Adipocyte (in vitro differentiated cells): ENCODE data around the gene SSPN.

ENCODE experiments used
- DNase-seq: peaks from one replicate; pipeline ENCODE4 v3.0.0-alpha.2; 2015; ENCODE audit warnings: low read depth
- H3K27me3 ChIP-seq: replicated peaks from 2 replicates; pipeline ENCODE4 v1.7.0; 2013; ENCODE audit warnings: mild to moderate bottlenecking, low read length, moderate library complexity; ENCODE audit not compliant: control insufficient read depth, insufficient read depth
- H3K36me3 ChIP-seq: 2 replicates; pipeline ENCODE4 v1.7.0; 2013; ENCODE audit warnings: low read length, mild to moderate bottlenecking, moderate library complexity; ENCODE audit not compliant: control insufficient read depth, insufficient read depth, severe bottlenecking
- H3K4me1 ChIP-seq: 2 replicates; pipeline ENCODE4 v1.7.0; 2013; ENCODE audit warnings: mild to moderate bottlenecking, low read length, moderate library complexity; ENCODE audit not compliant: control insufficient read depth, insufficient read depth
- H3K4me3 ChIP-seq: 2 replicates; pipeline ENCODE4 v1.7.0; 2013; ENCODE audit warnings: mild to moderate bottlenecking, low read length, moderate library complexity
- H3K9ac ChIP-seq: 2 replicates; pipeline ENCODE4 v1.7.0; 2013; ENCODE audit warnings: mild to moderate bottlenecking, low read length, moderate library complexity
- H3K9me3 ChIP-seq: 2 replicates; pipeline ENCODE4 v1.7.0; 2013; ENCODE audit warnings: mild to moderate bottlenecking, low read length, moderate library complexity; ENCODE audit not compliant: control insufficient read depth

The SSPN gene

GRCh38 chr12:26205941-26206340 is 10.6 kb downstream of the SSPN start:
- no peak overlapping the region for H3K9ac ChIP-seq
- DNase-seq: no peak
- H3K9me3 ChIP-seq: no peaks in the 10 kb centered on the region
- H3K27me3 ChIP-seq: no peaks in the 10 kb centered on the region
- H3K4me1 ChIP-seq: peaks cover 21% of the 10 kb centered on the region
- no peak overlapping the region for H3K4me3 ChIP-seq
- no peaks in the 10 kb centered on the region for H3K36me3 ChIP-seq

- H3K9ac ChIP-seq: no peak overlapping the region
- DNase-seq: no peak
- H3K4me3 ChIP-seq: no peak overlapping the region
- H3K27me3 ChIP-seq: no peaks in the 10 kb centered on the region
- H3K9me3 ChIP-seq: no peaks in the 10 kb centered on the region
- no peaks in the 10 kb centered on the region for H3K36me3 ChIP-seq
- H3K4me1 ChIP-seq: peaks cover 38% of the 10 kb centered on the region
Observed at GRCh38 chr12:26211331-26211730, 16.0 kb downstream of the SSPN start.

GRCh38 chr12:26212396-26212795 is 17.0 kb downstream of the SSPN start:
- peak overlapping the region; percentile 23 for H3K4me3 ChIP-seq
- H3K9ac ChIP-seq: peak overlapping the region; percentile 60
- no peaks in the 10 kb centered on the region for H3K36me3 ChIP-seq
- no peaks in the 10 kb centered on the region for H3K27me3 ChIP-seq
- H3K9me3 ChIP-seq: no peaks in the 10 kb centered on the region
- H3K4me1 ChIP-seq: peaks cover 38% of the 10 kb centered on the region
- peak; percentile 37 for DNase-seq

GRCh38 chr12:26212988-26213387 is 17.6 kb downstream of the SSPN start:
- peak overlapping the region; percentile 23 for H3K4me3 ChIP-seq
- H3K9me3 ChIP-seq: no peaks in the 10 kb centered on the region
- peak overlapping the region; percentile 60 for H3K9ac ChIP-seq
- no peaks in the 10 kb centered on the region for H3K36me3 ChIP-seq
- DNase-seq: peak; percentile 10
- no peaks in the 10 kb centered on the region for H3K27me3 ChIP-seq
- peaks cover 38% of the 10 kb centered on the region for H3K4me1 ChIP-seq

GRCh38 chr12:26214121-26214520 is 18.7 kb downstream of the SSPN start:
- no peaks in the 10 kb centered on the region for H3K27me3 ChIP-seq
- no peaks in the 10 kb centered on the region for H3K9me3 ChIP-seq
- H3K36me3 ChIP-seq: no peaks in the 10 kb centered on the region
- no peak for DNase-seq
- H3K9ac ChIP-seq: no peak overlapping the region
- H3K4me1 ChIP-seq: peaks cover 38% of the 10 kb centered on the region
- H3K4me3 ChIP-seq: no peak overlapping the region

GRCh38 chr12:26219736-26220135 is 24.4 kb downstream of the SSPN start:
- no peak overlapping the region for H3K4me3 ChIP-seq
- no peak overlapping the region for H3K9ac ChIP-seq
- no peak for DNase-seq
- H3K9me3 ChIP-seq: no peaks in the 10 kb centered on the region
- no peaks in the 10 kb centered on the region for H3K36me3 ChIP-seq
- no peaks in the 10 kb centered on the region for H3K27me3 ChIP-seq
- no peaks in the 10 kb centered on the region for H3K4me1 ChIP-seq

- H3K27me3 ChIP-seq: peaks cover 4% of the 10 kb centered on the region
Observed at GRCh38 chr12:26224657-26225056, 29.3 kb downstream of the SSPN start.

GRCh38 chr12:26226122-26226521 is 30.7 kb downstream of the SSPN start:
- Histone ChIP-seq H3K9ac (no peak overlapping the region), H3K4me1 (no peaks in the 10 kb centered on the region), H3K27me3 (peaks cover 4% of the 10 kb centered on the region), H3K4me3 (peak overlapping the region; percentile 78), H3K36me3 (no peaks in the 10 kb centered on the region), H3K9me3 (no peaks in the 10 kb centered on the region)
- DNase-seq: no peak

More at GRCh38 chr12:26224657-26225056, 29.3 kb downstream of the SSPN start:
- no peak overlapping the region for H3K9ac ChIP-seq
- no peak overlapping the region for H3K4me3 ChIP-seq
- DNase-seq: no peak
- no peaks in the 10 kb centered on the region for H3K36me3 ChIP-seq
- no peaks in the 10 kb centered on the region for H3K9me3 ChIP-seq
- no peaks in the 10 kb centered on the region for H3K4me1 ChIP-seq

GRCh38 chr12:26226629-26227360 is 31.4 kb downstream of the SSPN start:
- H3K4me3 ChIP-seq: peak overlapping the region; percentile 78
- peak; percentile 60 for DNase-seq
- no peaks in the 10 kb centered on the region for H3K36me3 ChIP-seq
- no peaks in the 10 kb centered on the region for H3K4me1 ChIP-seq
- H3K9ac ChIP-seq: peak overlapping the region; percentile 55
- H3K9me3 ChIP-seq: no peaks in the 10 kb centered on the region
- peaks cover 4% of the 10 kb centered on the region for H3K27me3 ChIP-seq

GRCh38 chr12:26227361-26227745 is 32.0 kb downstream of the SSPN start:
- Histone ChIP-seq H3K9me3 (no peaks in the 10 kb centered on the region), H3K27me3 (peaks cover 4% of the 10 kb centered on the region), H3K36me3 (no peaks in the 10 kb centered on the region), H3K9ac (no peak overlapping the region), H3K4me3 (peak overlapping the region; percentile 78), H3K4me1 (no peaks in the 10 kb centered on the region)
- no peak for DNase-seq

- Histone ChIP-seq H3K9me3 (no peaks in the 10 kb centered on the region), H3K4me1 (peaks cover 7% of the 10 kb centered on the region), H3K27me3 (peaks cover 4% of the 10 kb centered on the region), H3K9ac (no peak overlapping the region), H3K4me3 (no peak overlapping the region), H3K36me3 (no peaks in the 10 kb centered on the region)
- DNase-seq: no peak
Observed at GRCh38 chr12:26229910-26230309, 34.5 kb downstream of the SSPN start.

GRCh38 chr12:26231470-26231869 is 36.1 kb downstream of the SSPN start:
- DNase-seq: no peak
- Histone ChIP-seq H3K9me3 (no peaks in the 10 kb centered on the region), H3K9ac (no peak overlapping the region), H3K4me1 (peaks cover 7% of the 10 kb centered on the region), H3K36me3 (no peaks in the 10 kb centered on the region), H3K27me3 (peaks cover 4% of the 10 kb centered on the region), H3K4me3 (no peak overlapping the region)
